AML-193 (cell line): ENCODE data around the gene MCTP1.
A peak's percentile ranks its signal among the peaks of the same experiment; 100 is the strongest.
"Not testable (repeated sequence)": the region's sequence is repeated elsewhere in the genome, so short reads cannot be mapped to it uniquely, and the experiment has no call there.

Source experiments
- DNase-seq, 2 experiments: peaks; one replicate each; lab custom pipeline; 2025; lab: John Stamatoyannopoulos, UW

The MCTP1 gene

GRCh38 chr5:95178046-95178651 lies 106.7 kb downstream of the MCTP1 start:
- DNase-seq: no peak

GRCh38 chr5:95177456-95177855 lies 107.4 kb downstream of the MCTP1 start:
- no peak for DNase-seq

GRCh38 chr5:95175106-95175505 lies 109.8 kb downstream of the MCTP1 start:
- no peak for DNase-seq

GRCh38 chr5:95172659-95173058 lies 112.2 kb downstream of the MCTP1 start:
- no peak for DNase-seq

GRCh38 chr5:95164861-95165260 lies 120.0 kb downstream of the MCTP1 start:
- DNase-seq: no peak

GRCh38 chr5:95163079-95163478 lies 121.8 kb downstream of the MCTP1 start:
- DNase-seq: no peak

GRCh38 chr5:95162231-95162992 lies 122.5 kb downstream of the MCTP1 start:
- peak; percentile 69 to 83 for DNase-seq

GRCh38 chr5:95159603-95160002 lies 125.3 kb downstream of the MCTP1 start:
- no peak for DNase-seq

GRCh38 chr5:95155888-95156287 lies 129.0 kb downstream of the MCTP1 start:
- DNase-seq: no peak

- DNase-seq: no peak
Observed at GRCh38 chr5:95153511-95153910, 131.4 kb downstream of the MCTP1 start.

- DNase-seq: no peak
Observed at GRCh38 chr5:95152535-95152934, 132.4 kb downstream of the MCTP1 start.

- DNase-seq: no peak
Observed at GRCh38 chr5:95152131-95152530, 132.8 kb downstream of the MCTP1 start.

GRCh38 chr5:95151694-95152093 lies 133.2 kb downstream of the MCTP1 start:
- DNase-seq: no peak

- no peak for DNase-seq
Observed at GRCh38 chr5:95149387-95149786, 135.5 kb downstream of the MCTP1 start.

GRCh38 chr5:95148453-95148852 lies 136.4 kb downstream of the MCTP1 start:
- DNase-seq: no peak

GRCh38 chr5:95143858-95144257 lies 141.0 kb downstream of the MCTP1 start:
- DNase-seq: not testable (repeated sequence)

- no peak for DNase-seq
Observed at GRCh38 chr5:95142145-95142544, 142.7 kb downstream of the MCTP1 start.

GRCh38 chr5:95141141-95141540 lies 143.8 kb downstream of the MCTP1 start:
- no peak for DNase-seq

GRCh38 chr5:95134326-95134725 lies 150.6 kb downstream of the MCTP1 start:
- DNase-seq: no peak

GRCh38 chr5:95132096-95132495 lies 152.8 kb downstream of the MCTP1 start:
- DNase-seq: no peak

GRCh38 chr5:95130941-95131340 lies 154.0 kb downstream of the MCTP1 start:
- DNase-seq: no peak

- no peak for DNase-seq
Observed at GRCh38 chr5:95124731-95125130, 160.2 kb downstream of the MCTP1 start.

- DNase-seq: no peak
Observed at GRCh38 chr5:95124101-95124500, 160.8 kb downstream of the MCTP1 start.

- no peak for DNase-seq
Observed at GRCh38 chr5:95114902-95115301, 170.0 kb downstream of the MCTP1 start.
